ENCODE data around the gene MYH7B. TPM values are rescaled to one million over a fixed set of nuclear protein-coding genes. Genes with fewer than 3 reads are reported as not detected.

MYH7B gene
- total RNA-seq, 1 experiment from 2014 or later: 0.98 TPM

- no peak for TF ChIP-seq PREB (CRISPR knock-in tag; IDR thresholded peaks at IDR 0.05; ENCODE audit: borderline replicate concordance)
- no peak for TF ChIP-seq ERG (CRISPR knock-in tag; IDR thresholded peaks at IDR 0.05)
- no peak for TF ChIP-seq SMAD3 (CRISPR knock-in tag; IDR thresholded peaks at IDR 0.05; ENCODE audit: borderline replicate concordance)
- TF ChIP-seq CBFB (CRISPR knock-in tag; IDR thresholded peaks at IDR 0.05; ENCODE audit: low read depth): no peak
- TF ChIP-seq ZNF263 (CRISPR knock-in tag; IDR thresholded peaks at IDR 0.05; ENCODE audit: low read depth): no peak
These were observed 13.4 kb upstream of the MYH7B start (continued) for GRCh38 chr20:34942301-34942700.

GRCh38 chr20:34943808-34944567 lies 11.7 kb upstream of the MYH7B start:
- H3K4me3 Mint-ChIP-seq: no peak overlapping the region
- peaks cover 39% of the 10 kb centered on the region for H3K36me3 Mint-ChIP-seq
- POLR2A ChIA-PET: interaction anchor here (0.7 kb wide), 1 partner anchor 11 kb away, joined by 3 read pairs; no protein-coding TSS in a partner anchor
- no peaks in the 10 kb centered on the region for H3K27me3 Mint-ChIP-seq (ENCODE audit: low read depth)
- CTCF ChIA-PET: interaction anchor here (0.6 to 0.9 kb wide), 3 partner anchors 70 to 152 kb away, joined by 3 to 4 read pairs (median 3); no protein-coding TSS in a partner anchor
- H3K27ac Mint-ChIP-seq: no peak overlapping the region
- TF ChIP-seq ARID4B (CRISPR knock-in tag; IDR thresholded peaks at IDR 0.05; ENCODE audit: borderline replicate concordance): no peak
- TF ChIP-seq RORB (CRISPR knock-in tag; IDR thresholded peaks at IDR 0.05): no peak
- TF ChIP-seq AFF4 (CRISPR knock-in tag; IDR thresholded peaks at IDR 0.05; ENCODE audit: borderline replicate concordance): no peak
- no peak for TF ChIP-seq NFYB (CRISPR knock-in tag; conservative IDR thresholded peaks at IDR 0.05; ENCODE audit: low read depth)
- TF ChIP-seq USF1 (CRISPR knock-in tag; IDR thresholded peaks at IDR 0.05): no peak
- no peaks in the 10 kb centered on the region for H3K9me3 Mint-ChIP-seq
- DNase-seq (ENCODE audit: low spot score) (no peak), ATAC-seq (no peak)
- no peaks in the 10 kb centered on the region for H3K4me1 Mint-ChIP-seq

All from WTC11 (cell line).